ENCODE data around the gene COQ5.
A peak's percentile ranks its signal among the peaks of the same experiment; 100 is the strongest.

COQ5 gene

DNA sequence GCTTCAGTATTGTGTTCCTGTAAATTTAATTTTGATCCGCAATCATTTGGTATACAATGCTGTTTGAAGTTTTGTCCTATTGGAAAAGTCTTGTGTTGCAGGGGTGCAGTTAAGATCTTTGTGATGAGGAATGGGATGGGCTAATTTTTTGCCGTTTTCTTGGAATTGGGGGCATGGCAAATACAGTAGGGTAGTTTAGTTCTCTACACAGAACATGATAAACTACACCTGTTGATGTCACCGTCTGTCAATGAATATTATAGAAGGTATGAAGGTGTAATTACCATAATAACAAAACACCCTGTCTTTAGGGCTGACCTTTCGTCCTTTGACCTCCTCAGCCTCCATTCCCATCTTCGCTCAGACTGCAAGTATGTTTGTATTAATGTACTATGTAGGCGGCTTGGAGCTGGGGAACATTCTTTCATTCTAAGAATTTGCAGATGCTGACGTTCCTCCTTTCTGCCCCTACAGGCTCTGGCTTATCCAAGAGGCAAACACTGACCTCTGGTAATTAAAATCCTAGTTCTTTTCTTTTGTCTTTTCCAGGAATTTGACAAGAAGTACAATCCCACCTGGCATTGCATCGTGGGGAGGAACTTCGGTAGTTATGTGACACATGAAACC is 31.3 kb downstream of the COQ5 start:
- TF ChIP-seq, protein P1, sequence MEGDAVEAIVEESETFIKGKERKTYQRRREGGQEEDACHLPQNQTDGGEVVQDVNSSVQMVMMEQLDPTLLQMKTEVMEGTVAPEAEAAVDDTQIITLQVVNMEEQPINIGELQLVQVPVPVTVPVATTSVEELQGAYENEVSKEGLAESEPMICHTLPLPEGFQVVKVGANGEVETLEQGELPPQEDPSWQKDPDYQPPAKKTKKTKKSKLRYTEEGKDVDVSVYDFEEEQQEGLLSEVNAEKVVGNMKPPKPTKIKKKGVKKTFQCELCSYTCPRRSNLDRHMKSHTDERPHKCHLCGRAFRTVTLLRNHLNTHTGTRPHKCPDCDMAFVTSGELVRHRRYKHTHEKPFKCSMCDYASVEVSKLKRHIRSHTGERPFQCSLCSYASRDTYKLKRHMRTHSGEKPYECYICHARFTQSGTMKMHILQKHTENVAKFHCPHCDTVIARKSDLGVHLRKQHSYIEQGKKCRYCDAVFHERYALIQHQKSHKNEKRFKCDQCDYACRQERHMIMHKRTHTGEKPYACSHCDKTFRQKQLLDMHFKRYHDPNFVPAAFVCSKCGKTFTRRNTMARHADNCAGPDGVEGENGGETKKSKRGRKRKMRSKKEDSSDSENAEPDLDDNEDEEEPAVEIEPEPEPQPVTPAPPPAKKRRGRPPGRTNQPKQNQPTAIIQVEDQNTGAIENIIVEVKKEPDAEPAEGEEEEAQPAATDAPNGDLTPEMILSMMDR (conservative IDR thresholded peaks at IDR 0.05; ENCODE audit: low read length), result no peak
- peak; percentile 27 for DNase-seq (ENCODE audit: low read depth)
- peak overlapping the region; percentile 90 for H3K4me3 ChIP-seq (ENCODE audit: low read length)

DNA sequence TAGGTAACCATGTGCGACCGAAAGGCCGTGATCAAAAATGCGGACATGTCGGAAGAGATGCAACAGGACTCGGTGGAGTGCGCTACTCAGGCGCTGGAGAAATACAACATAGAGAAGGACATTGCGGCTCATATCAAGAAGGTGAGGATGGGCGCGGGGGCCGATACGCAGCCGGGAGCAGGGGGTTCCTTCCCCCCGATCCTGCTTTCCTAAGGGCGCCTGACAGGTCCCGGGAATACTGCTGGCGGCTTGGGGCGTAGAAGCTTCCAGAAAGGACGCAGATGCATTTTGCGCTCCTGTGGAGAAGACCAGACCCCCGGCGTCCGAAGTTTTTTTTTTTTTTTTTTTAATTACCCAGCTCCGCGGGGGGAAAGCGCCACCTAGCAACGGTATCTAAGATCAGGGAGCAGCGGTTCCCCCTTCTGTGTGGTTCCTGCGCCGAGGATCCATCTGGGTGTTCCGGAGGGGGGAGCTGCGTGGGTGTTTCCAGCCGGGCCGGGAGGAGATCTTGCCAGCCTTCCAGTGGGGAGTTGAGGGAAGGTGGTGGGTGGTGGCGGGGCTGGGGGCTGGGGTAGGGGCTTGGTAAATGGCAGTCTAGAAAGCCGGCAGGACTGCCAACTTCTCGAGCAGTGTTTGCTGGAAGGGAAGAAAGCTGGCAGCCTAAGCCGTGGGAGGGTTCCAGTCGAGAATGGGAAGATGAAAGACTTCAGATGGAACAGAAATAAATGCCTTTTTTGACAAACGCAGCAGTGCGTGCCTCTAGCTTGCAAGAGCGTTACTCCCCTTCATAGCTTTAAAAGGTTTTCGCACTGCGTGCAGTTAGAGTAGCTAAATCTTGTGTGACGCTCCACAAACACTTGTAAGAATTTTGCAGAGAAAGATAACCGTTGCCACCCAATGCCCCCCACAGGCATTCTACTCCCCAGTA is 32.3 kb downstream of the COQ5 start:
- H3K4me3 ChIP-seq (ENCODE audit: low read length), result peak overlapping the region; percentile 90
- peak; percentile 38 for DNase-seq (ENCODE audit: low read depth)
- TF ChIP-seq, protein P1 (conservative IDR thresholded peaks at IDR 0.05; ENCODE audit: low read length), result no peak

GRCh38 chr12:120495731-120496412 is 33.1 kb downstream of the COQ5 start, which contains the start of gene DYNLL1:
TSS of gene DYNLL1 (plus strand) at chr12:120496113. CDS start at chr12:120496422, 309 bp downstream.
- peak within 1 kb of the TSS; percentile 90 for H3K4me3 ChIP-seq (ENCODE audit: low read length)
- TF ChIP-seq, protein P1 (conservative IDR thresholded peaks at IDR 0.05; ENCODE audit: low read length), result no peak
- DNase-seq (ENCODE audit: low read depth), result peak; percentile 93

DNA sequence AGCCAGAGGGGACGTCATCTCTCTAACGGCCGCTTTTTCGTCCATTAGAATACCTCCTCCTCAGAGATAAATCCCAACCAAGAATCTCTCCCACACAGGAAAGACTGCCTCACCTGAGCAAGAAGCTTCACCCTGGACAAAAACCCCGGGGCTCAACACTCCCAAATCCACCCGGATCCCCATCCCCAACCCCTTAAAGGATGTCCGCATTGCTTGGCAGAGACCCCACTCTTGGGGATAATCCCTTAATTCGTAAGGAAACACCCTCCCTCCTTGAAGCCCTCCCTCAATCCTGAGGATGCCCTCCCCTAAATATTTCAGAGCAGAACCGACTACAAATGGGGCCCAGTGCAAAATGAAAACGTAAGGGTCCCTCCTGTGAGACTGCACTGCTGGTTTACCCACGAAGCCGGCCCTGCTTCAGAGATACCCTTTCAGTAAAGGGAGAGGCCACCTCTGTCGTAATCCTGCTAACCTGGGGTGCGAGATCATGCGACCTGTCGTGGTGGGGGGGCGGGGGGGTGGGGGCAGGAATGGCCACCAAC is 33.7 kb downstream of the COQ5 start:
- TF ChIP-seq, protein P1 (conservative IDR thresholded peaks at IDR 0.05; ENCODE audit: low read length), result no peak
- no peak for DNase-seq (ENCODE audit: low read depth)
- H3K4me3 ChIP-seq (ENCODE audit: low read length), result peak overlapping the region; percentile 77

DNA sequence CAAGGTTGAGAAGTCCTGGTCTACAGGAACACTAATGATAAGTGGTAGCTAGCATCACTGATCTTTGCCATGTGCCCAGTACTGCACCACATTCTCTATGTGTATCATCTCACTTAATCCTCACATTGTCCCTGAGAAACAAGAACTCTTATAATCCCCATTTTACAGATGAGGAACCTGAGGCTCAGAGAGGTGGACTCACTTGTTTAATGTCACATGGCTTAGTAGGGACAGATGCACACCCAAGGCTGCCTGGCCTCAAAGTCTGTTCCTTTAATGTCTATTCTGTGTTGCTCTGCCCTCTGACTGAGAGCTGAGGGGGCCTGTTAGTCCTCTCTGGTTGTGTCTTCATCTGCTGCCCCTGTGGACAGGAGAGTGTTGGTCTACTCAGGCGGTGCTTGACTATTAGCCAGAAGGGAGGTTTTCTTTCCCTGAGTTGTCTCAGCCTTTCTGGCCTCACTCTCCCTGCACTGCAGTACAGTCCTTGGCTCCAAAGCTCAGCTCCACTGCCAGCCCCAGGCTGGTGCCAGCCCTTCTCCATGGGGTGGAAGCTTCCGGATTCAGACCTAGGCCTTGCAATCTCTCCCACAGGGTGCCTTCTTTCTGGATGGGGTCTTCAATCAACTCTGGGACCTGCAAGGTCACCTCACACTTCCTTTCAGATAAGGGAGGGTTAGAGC is 38.0 kb downstream of the COQ5 start:
- TF ChIP-seq, protein P1 (conservative IDR thresholded peaks at IDR 0.05; ENCODE audit: low read length), result no peak
- no peak for DNase-seq (ENCODE audit: low read depth)
- no peak overlapping the region for H3K4me3 ChIP-seq (ENCODE audit: low read length)

GRCh38 chr12:120490325-120490724 is 38.6 kb downstream of the COQ5 start:
- H3K4me3 ChIP-seq (ENCODE audit: low read length), result no peak overlapping the region
- TF ChIP-seq, protein P1 (conservative IDR thresholded peaks at IDR 0.05; ENCODE audit: low read length), result no peak
- DNase-seq (ENCODE audit: low read depth), result no peak

Measured in AG10803 (cell line).